B cell (primary cell): ENCODE data around the gene PGAP6.
"Not testable (repeated sequence)": the region's sequence is repeated elsewhere in the genome, so short reads cannot be mapped to it uniquely, and the experiment has no call there.

ENCODE experiments used
- EZH2 ChIP-seq: IDR thresholded peaks from 2 replicates; pipeline ENCODE4 v1.6.1; 2012; ENCODE audit warnings: borderline replicate concordance, low read depth, mild to moderate bottlenecking, moderate library complexity, low read length; ENCODE audit not compliant: insufficient read depth, poor library complexity, severe bottlenecking
- TF ChIP-seq, protein P1 (sequence below): fragments of 200-600 bp; IDR thresholded peaks from one replicate; pipeline ENCODE4 v1.8.0; 2022; ENCODE audit warnings: antibody characterized with exemption, mild to moderate bottlenecking

DNA sequence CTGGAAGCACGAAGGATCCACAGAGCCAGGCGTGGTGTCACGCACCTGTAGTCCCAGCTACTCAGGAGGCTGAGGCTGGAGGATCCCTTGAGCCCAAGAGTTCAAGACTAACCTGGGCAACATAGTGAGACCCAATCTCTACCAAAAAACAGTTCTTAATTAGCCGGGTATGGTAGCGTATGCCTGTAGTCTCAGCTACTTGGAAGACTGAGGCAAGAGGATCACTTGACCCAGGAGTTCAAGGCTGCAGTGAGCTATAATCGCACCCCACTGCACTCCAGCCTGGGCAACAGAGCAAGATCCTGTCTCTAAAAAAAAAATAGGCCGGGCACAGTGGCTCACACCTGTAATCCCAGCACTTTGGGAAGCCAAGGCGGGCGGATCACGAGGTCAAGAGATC is 33.3 kb downstream of the PGAP6 start:
- TF ChIP-seq, protein P1, sequence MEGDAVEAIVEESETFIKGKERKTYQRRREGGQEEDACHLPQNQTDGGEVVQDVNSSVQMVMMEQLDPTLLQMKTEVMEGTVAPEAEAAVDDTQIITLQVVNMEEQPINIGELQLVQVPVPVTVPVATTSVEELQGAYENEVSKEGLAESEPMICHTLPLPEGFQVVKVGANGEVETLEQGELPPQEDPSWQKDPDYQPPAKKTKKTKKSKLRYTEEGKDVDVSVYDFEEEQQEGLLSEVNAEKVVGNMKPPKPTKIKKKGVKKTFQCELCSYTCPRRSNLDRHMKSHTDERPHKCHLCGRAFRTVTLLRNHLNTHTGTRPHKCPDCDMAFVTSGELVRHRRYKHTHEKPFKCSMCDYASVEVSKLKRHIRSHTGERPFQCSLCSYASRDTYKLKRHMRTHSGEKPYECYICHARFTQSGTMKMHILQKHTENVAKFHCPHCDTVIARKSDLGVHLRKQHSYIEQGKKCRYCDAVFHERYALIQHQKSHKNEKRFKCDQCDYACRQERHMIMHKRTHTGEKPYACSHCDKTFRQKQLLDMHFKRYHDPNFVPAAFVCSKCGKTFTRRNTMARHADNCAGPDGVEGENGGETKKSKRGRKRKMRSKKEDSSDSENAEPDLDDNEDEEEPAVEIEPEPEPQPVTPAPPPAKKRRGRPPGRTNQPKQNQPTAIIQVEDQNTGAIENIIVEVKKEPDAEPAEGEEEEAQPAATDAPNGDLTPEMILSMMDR: not testable (repeated sequence)
- not testable (repeated sequence) for TF ChIP-seq EZH2
